CD4-positive, alpha-beta memory T cell (primary cell): ENCODE measurements around the gene KLHL33. TPM values are rescaled to one million over a fixed set of nuclear protein-coding genes. Genes with fewer than 3 reads are reported as not detected.

Experiments
- CTCF ChIA-PET: fragments of 350-600 bp; sonication (Branson Sonifier 250); formaldehyde crosslinking; loops from one replicate; lab custom pipeline; 2021; ENCODE audit warnings: inconsistent platforms; ENCODE audit not compliant: partially characterized antibody; lab: Charles Lee
- POLR2A ChIA-PET: fragments of 350-600 bp; sonication (Branson Sonifier 250); formaldehyde crosslinking; loops from one replicate; lab custom pipeline; 2021; ENCODE audit not compliant: partially characterized antibody; lab: Charles Lee
- DNase-seq, 5 donors: peaks; one replicate each; pipeline versions ENCODE4 v3.0.0 to v3.0.0-alpha.2; 2020 to 2022; ENCODE audit warnings: mixed read lengths in 1 of 5
- H3K27ac ChIP-seq: one replicate; pipeline ENCODE4 v1.7.0; 2013; ENCODE audit warnings: low read depth, low read length
- H3K27me3 ChIP-seq: 2 replicates; pipeline ENCODE4 v1.7.0; 2013; ENCODE audit warnings: mild to moderate bottlenecking, low read length, moderate library complexity; ENCODE audit not compliant: insufficient read depth
- H3K36me3 ChIP-seq: 2 replicates; pipeline ENCODE4 v1.7.0; 2013; ENCODE audit warnings: mild to moderate bottlenecking, low read length, moderate library complexity; ENCODE audit not compliant: insufficient read depth
- H3K4me1 ChIP-seq: 2 replicates; pipeline ENCODE4 v1.7.0; 2013; ENCODE audit warnings: mild to moderate bottlenecking, low read length, moderate library complexity; ENCODE audit not compliant: insufficient read depth
- H3K4me3 ChIP-seq, 2 donors: one replicate each; pipeline ENCODE4 v1.7.0; 2013; ENCODE audit warnings: low read length in 2 of 2, mild to moderate bottlenecking in 1 of 2
- H3K9me3 ChIP-seq, 2 donors: one replicate each; pipeline ENCODE4 v1.7.0; 2013; ENCODE audit warnings: low read length in 2 of 2, control low read depth in 1 of 2; ENCODE audit not compliant: control insufficient read depth in 1 of 2
- H3K27ac Mint-ChIP-seq, 7 donors: one replicate each; pipeline ENCODE4 v1.8.0; 2020 to 2021; ENCODE audit warnings: mixed read lengths in 7 of 7, mild to moderate bottlenecking in 6 of 7, inconsistent platforms in 3 of 7, moderate library complexity in 3 of 7
- H3K27me3 Mint-ChIP-seq, 2 donors: one replicate each; pipeline ENCODE4 v1.8.0; 2020 to 2021; ENCODE audit warnings: mixed read lengths in 2 of 2
- H3K36me3 Mint-ChIP-seq, 2 donors: one replicate each; pipeline ENCODE4 v1.8.0; 2020 to 2021; ENCODE audit warnings: mixed read lengths in 2 of 2, inconsistent platforms in 1 of 2, mild to moderate bottlenecking in 1 of 2
- H3K4me1 Mint-ChIP-seq, 4 donors: one replicate each; pipeline ENCODE4 v1.8.0; 2020 to 2021; ENCODE audit warnings: mixed read lengths in 4 of 4, mild to moderate bottlenecking in 1 of 4
- H3K4me3 Mint-ChIP-seq, 8 donors: one replicate each; pipeline ENCODE4 v1.8.0; 2020 to 2021; ENCODE audit warnings: mixed read lengths in 8 of 8, mild to moderate bottlenecking in 7 of 8, moderate library complexity in 6 of 8, inconsistent platforms in 3 of 8
- H3K9me3 Mint-ChIP-seq, 8 donors: one replicate each; pipeline ENCODE4 v1.8.0; 2020 to 2021; ENCODE audit warnings: mixed read lengths in 8 of 8, mild to moderate bottlenecking in 5 of 8, inconsistent platforms in 3 of 8, moderate library complexity in 1 of 8
- intact Hi-C: fragments of 100-400 bp; cut with micrococcal nuclease; formaldehyde crosslinking; loops from one replicate; pipeline ENCODE4 v1.15.1; 2023
- polyA plus RNA-seq, 2 donors: library from polyadenylated mRNA; unstranded; fragments of 300-500 nt; fragmentation: Illumina TruSeq; gene quantifications; one replicate each; pipeline ENCODE4 v1.2.3, GENCODE V29; 2021
- total RNA-seq, 2 experiments: library from RNA; stranded (reverse); gene quantifications; one replicate each; pipeline ENCODE4 v1.2.3, GENCODE V29; 2021

KLHL33 gene
- total and polyA plus RNA-seq, 4 experiments from 2014 or later: 0.14 to 0.15 TPM; not detected in 2

- Mint-ChIP-seq H3K9me3 (no peaks in the 10 kb centered on the region), H3K4me1 (peaks cover 19 to 35% (median 23%) of the 10 kb centered on the region in 4 donors), H3K36me3 (peaks cover 24 to 37% of the 10 kb centered on the region in 2 donors), H3K27ac (peak within 1 kb of the TSS; percentile 92 to 99 (median 97)), H3K27me3 (no peaks in the 10 kb centered on the region), H3K4me3 (peak within 1 kb of the TSS; percentile 89 to 96 (median 92))
- Histone ChIP-seq H3K4me3 (peak within 1 kb of the TSS; percentile 64 to 76), H3K27me3 (no peaks in the 10 kb centered on the region), H3K27ac (peak within 1 kb of the TSS; percentile 86), H3K36me3 (peaks cover 39% of the 10 kb centered on the region), H3K4me1 (peaks cover 38% of the 10 kb centered on the region), H3K9me3 (no peaks in the 10 kb centered on the region)
- peak; percentile 98 to 100 (median 99) for DNase-seq
- CTCF ChIA-PET: interaction anchor here (0.8 to 3.2 kb wide), 13 partner anchors 8 to 554 kb away, joined by 3 to 19 read pairs (median 5); partner anchors contain the start of genes PARP2, PNP and TEP1
- intact Hi-C loops: loop anchor here (1.0 to 10.0 kb wide), 8 partner anchors 8 to 803 kb away; partner anchors contain the start of genes CCNB1IP1, HNRNPC, PARP2 and PNP
- POLR2A ChIA-PET: interaction anchor here (1.0 to 5.6 kb wide), 18 partner anchors 8 to 642 kb away, joined by 3 to 119 read pairs (median 6); partner anchors contain the start of genes CCNB1IP1, PARP2, PNP and RNASE4
Observed at GRCh38 chr14:20461225-20462141, 25.5 kb upstream of the KLHL33 start, which contains the start of gene PIP4P1. Gene PIP4P1 (minus strand): TSS chr14:20461434. CDS start chr14:20461325, 109 bp downstream.

GRCh38 chr14:20460458-20461224, 24.7 kb upstream of the KLHL33 start:
- CTCF ChIA-PET: interaction anchor here (0.8 to 3.2 kb wide), 10 partner anchors 9 to 222 kb away, joined by 3 to 19 read pairs (median 6); partner anchors contain the start of genes PARP2, PNP and TEP1
- H3K4me1 Mint-ChIP-seq: peaks cover 19 to 34% (median 23%) of the 10 kb centered on the region in 4 donors
- H3K36me3 Mint-ChIP-seq: peaks cover 24 to 37% of the 10 kb centered on the region in 2 donors
- intact Hi-C loops: loop anchor here (1.0 to 10.0 kb wide), 8 partner anchors 9 to 804 kb away; partner anchors contain the start of genes CCNB1IP1, HNRNPC, PARP2 and PNP
- peak overlapping the region; percentile 92 to 99 (median 97) for H3K27ac Mint-ChIP-seq
- Histone ChIP-seq H3K4me3 (peak overlapping the region; percentile 64 to 76), H3K4me1 (peaks cover 47% of the 10 kb centered on the region), H3K9me3 (no peaks in the 10 kb centered on the region), H3K36me3 (peaks cover 44% of the 10 kb centered on the region), H3K27me3 (no peaks in the 10 kb centered on the region), H3K27ac (peak overlapping the region; percentile 86)
- peak overlapping the region; percentile 86 to 96 (median 91) for H3K4me3 Mint-ChIP-seq
- peak in 4 of 5 donors; percentile 73 to 87 (median 78) for DNase-seq
- H3K27me3 Mint-ChIP-seq: no peaks in the 10 kb centered on the region
- no peaks in the 10 kb centered on the region for H3K9me3 Mint-ChIP-seq
- POLR2A ChIA-PET: interaction anchor here (1.1 to 5.6 kb wide), 15 partner anchors 10 to 643 kb away, joined by 3 to 119 read pairs (median 10); partner anchors contain the start of genes CCNB1IP1, PARP2, PNP and RNASE4

GRCh38 chr14:20458031-20458789, 22.2 kb upstream of the KLHL33 start:
- Mint-ChIP-seq H3K4me1 (peaks cover 19 to 34% (median 26%) of the 10 kb centered on the region in 4 donors), H3K4me3 (no peak overlapping the region), H3K36me3 (peaks cover 24 to 37% of the 10 kb centered on the region in 2 donors), H3K9me3 (no peaks in the 10 kb centered on the region), H3K27ac (peak overlapping the region in 4 of 7 donors; percentile 47 to 92 (median 74)), H3K27me3 (no peaks in the 10 kb centered on the region)
- no peak overlapping the region for H3K4me3 ChIP-seq
- ChIA-PET POLR2A (interaction anchor here (1.1 to 5.1 kb wide), 4 partner anchors 13 to 115 kb away, joined by 4 to 119 read pairs (median 6); partner anchors contain the start of genes PARP2, PNP and TEP1), CTCF (no interaction called here)
- intact Hi-C loops: no loop called here
- H3K27me3 ChIP-seq: no peaks in the 10 kb centered on the region
- peaks cover 58% of the 10 kb centered on the region for H3K4me1 ChIP-seq
- no peak overlapping the region for H3K27ac ChIP-seq
- no peaks in the 10 kb centered on the region for H3K9me3 ChIP-seq
- DNase-seq: no peak
- peaks cover 44% of the 10 kb centered on the region for H3K36me3 ChIP-seq

GRCh38 chr14:20456971-20457370, 21.0 kb upstream of the KLHL33 start:
- CTCF ChIA-PET: interaction anchor here (1.5 to 2.6 kb wide), 2 partner anchors 13 to 16 kb away, joined by 5 to 12 read pairs; partner anchors contain the start of gene PNP
- Histone ChIP-seq H3K27ac (no peak overlapping the region), H3K9me3 (no peaks in the 10 kb centered on the region), H3K27me3 (no peaks in the 10 kb centered on the region), H3K36me3 (peaks cover 48% of the 10 kb centered on the region), H3K4me1 (peaks cover 64% of the 10 kb centered on the region), H3K4me3 (no peak overlapping the region)
- Mint-ChIP-seq H3K9me3 (no peaks in the 10 kb centered on the region), H3K4me1 (peaks cover 18 to 34% (median 28%) of the 10 kb centered on the region in 4 donors), H3K4me3 (peak overlapping the region in 1 of 8 donors; percentile 23), H3K27me3 (no peaks in the 10 kb centered on the region), H3K36me3 (peaks cover 34 to 45% of the 10 kb centered on the region in 2 donors), H3K27ac (peak overlapping the region in 3 of 7 donors; percentile 18 to 76 (median 67))
- no peak for DNase-seq
- POLR2A ChIA-PET: interaction anchor here (2.2 to 4.7 kb wide), 4 partner anchors 13 to 227 kb away, joined by 10 to 71 read pairs (median 32); partner anchors contain the start of genes PARP2, PNP and RNASE4
- intact Hi-C loops: no loop called here

GRCh38 chr14:20455355-20456300, 19.7 kb upstream of the KLHL33 start:
- peaks cover 62% of the 10 kb centered on the region for H3K4me1 ChIP-seq
- H3K27me3 ChIP-seq: no peaks in the 10 kb centered on the region
- CTCF ChIA-PET: interaction anchor here (1.1 to 2.6 kb wide), 11 partner anchors 11 to 158 kb away, joined by 3 to 15 read pairs (median 5); partner anchors contain the start of gene PNP
- H3K36me3 ChIP-seq: peaks cover 54% of the 10 kb centered on the region
- no peak overlapping the region for H3K4me3 Mint-ChIP-seq
- peaks cover 11 to 27% (median 21%) of the 10 kb centered on the region in 4 donors for H3K4me1 Mint-ChIP-seq
- intact Hi-C loops: loop anchor here (1.0 kb wide), 4 partner anchors 14 to 228 kb away; partner anchors contain the start of genes PNP and TEP1
- POLR2A ChIA-PET: interaction anchor here (0.8 to 4.7 kb wide), 23 partner anchors 14 to 1000 kb away, joined by 3 to 71 read pairs (median 6); partner anchors contain the start of genes CHD8, PARP2, PNP and RNASE4
- H3K9me3 Mint-ChIP-seq: no peaks in the 10 kb centered on the region
- no peaks in the 10 kb centered on the region for H3K27me3 Mint-ChIP-seq
- peak overlapping the region; percentile 89 for H3K27ac ChIP-seq
- H3K27ac Mint-ChIP-seq: no peak overlapping the region
- H3K9me3 ChIP-seq: no peaks in the 10 kb centered on the region
- peak in 1 of 5 donors; percentile 93 for DNase-seq
- peaks cover 36 to 43% of the 10 kb centered on the region in 2 donors for H3K36me3 Mint-ChIP-seq
- H3K4me3 ChIP-seq: peak overlapping the region; percentile 70 to 99
